Mesodermal cell (in vitro differentiated cells): ENCODE data around the gene CSH1.
"Not testable (repeated sequence)": the region's sequence is repeated elsewhere in the genome, so short reads cannot be mapped to it uniquely, and the experiment has no call there.

Experiments used
- H3K27ac ChIP-seq: 2 replicates; pipeline ENCODE4 v1.7.0; 2013; ENCODE audit warnings: mild to moderate bottlenecking, low read depth, low read length, moderate library complexity; ENCODE audit not compliant: severe bottlenecking
- H3K36me3 ChIP-seq: 2 replicates; pipeline ENCODE4 v1.7.1; 2013; ENCODE audit warnings: mild to moderate bottlenecking, low read length, moderate library complexity; ENCODE audit not compliant: control insufficient read depth, insufficient read depth
- H3K4me1 ChIP-seq: one replicate; pipeline ENCODE4 v1.7.1; 2013; ENCODE audit warnings: mild to moderate bottlenecking, low read length; ENCODE audit not compliant: insufficient read depth, control insufficient read depth, poor library complexity, severe bottlenecking
- H3K4me3 ChIP-seq: 2 replicates; pipeline ENCODE4 v1.7.0; 2013; ENCODE audit warnings: low read length, control low read depth, mild to moderate bottlenecking; ENCODE audit not compliant: insufficient read depth, poor library complexity, severe bottlenecking; ENCODE audit errors: extremely low read depth
- H3K9me3 ChIP-seq: 2 replicates; pipeline ENCODE4 v1.7.1; 2013; ENCODE audit warnings: mild to moderate bottlenecking, low read length, moderate library complexity; ENCODE audit not compliant: control insufficient read depth
- WGBS, 2 experiments: methylation state at CpG; one replicate each; pipeline ENCODE4 v1.1.5; 2013; ENCODE audit warnings: missing lambda C conversion rate in 2 of 2; ENCODE audit not compliant: insufficient coverage in 2 of 2; 5-methylcytosine and 5-hydroxymethylcytosine counted together

CSH1 gene

DNA sequence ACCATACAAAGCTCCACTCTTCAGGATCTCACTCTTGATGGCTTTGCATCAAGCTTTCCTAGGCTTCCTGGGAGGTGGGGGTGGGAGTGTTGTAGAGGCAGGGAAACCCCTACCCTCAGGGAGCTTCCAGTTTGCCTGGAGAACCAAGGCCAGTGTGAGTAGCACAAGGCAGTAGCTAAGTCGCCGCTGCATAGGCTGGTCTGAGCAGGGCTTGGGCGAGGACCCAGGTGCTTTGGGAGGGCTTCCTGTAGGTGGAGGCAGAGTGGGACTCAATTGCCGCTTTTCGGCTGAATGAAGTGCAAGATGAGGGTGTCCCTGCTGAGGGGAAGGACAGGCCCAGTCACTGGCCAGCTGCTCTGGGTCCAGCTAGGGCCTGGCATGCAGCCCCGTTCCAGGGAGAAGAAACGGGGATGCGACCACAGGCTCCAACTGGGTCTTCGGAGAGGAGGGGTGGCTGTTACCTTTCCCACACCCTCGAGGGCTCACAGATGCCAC lies 31.8 kb upstream of the CSH1 start:
- Histone ChIP-seq H3K27ac (no peak overlapping the region), H3K36me3 (no peaks in the 10 kb centered on the region), H3K4me3 (no peak overlapping the region), H3K4me1 (peaks cover 4% of the 10 kb centered on the region), H3K9me3 (no peaks in the 10 kb centered on the region)
- 82 to 88% methylated on average over 10 of the region's 10 CpGs for WGBS, 2 experiments

DNA sequence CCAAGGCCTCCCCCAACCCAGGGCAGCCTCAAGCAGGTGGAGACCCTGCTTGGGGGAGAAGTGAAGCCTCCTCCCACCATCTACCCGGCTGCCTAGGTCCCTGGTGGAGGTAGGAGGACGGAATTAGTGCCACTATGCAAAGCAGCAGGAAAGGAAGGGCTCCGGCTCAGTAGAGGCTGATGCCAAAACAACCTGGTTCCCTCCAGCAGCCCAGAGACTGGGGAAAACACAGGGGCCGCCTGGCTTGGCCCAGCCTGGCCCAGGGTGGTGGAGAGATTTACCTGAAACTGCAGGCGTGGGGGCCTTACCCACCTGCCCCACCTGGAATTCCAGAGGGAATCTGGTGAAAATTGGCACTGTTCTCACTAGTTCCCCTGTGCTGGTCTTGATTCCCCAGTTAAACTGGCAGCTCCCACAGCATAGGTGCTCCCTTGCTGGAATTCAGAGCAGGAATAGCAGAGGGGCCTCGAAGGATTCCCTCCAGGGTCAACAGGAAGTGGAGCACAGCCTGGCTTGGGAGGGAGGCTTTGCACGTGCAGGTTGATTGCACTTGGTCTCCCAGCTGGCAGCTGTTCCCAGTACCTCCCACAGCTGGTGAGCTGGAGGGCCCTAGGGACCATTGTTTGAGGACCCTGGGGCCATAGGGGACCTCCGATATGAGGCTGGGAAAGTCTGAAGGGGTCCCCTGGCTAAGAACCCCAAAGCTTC lies 31.2 kb upstream of the CSH1 start:
- no peaks in the 10 kb centered on the region for H3K9me3 ChIP-seq
- 71 to 90% methylated on average over 6 of the region's 8 CpGs for WGBS, 2 experiments
- H3K4me3 ChIP-seq = no peak overlapping the region
- peaks cover 4% of the 10 kb centered on the region for H3K4me1 ChIP-seq
- no peaks in the 10 kb centered on the region for H3K36me3 ChIP-seq
- H3K27ac ChIP-seq = no peak overlapping the region

DNA sequence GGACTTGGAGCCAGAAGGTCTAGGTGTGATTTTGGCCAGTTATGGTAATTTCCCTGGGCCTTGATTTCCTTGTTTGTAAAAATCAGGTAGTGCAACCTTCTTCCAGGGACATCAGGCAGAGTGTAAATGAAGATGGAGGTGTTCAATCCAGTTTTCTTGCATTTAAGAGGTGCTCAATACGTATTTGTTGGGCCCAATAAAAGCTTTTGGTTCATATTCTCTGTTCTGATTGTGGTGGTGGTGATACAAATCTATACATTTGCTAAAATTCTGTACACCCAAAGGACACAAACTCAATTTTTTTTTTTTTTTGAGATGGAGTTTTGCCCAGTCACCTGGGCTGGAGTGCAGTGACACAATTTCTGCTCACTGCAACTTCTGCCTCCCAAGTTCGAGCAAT lies 29.8 kb upstream of the CSH1 start:
- no peaks in the 10 kb centered on the region for H3K4me1 ChIP-seq
- no peak overlapping the region for H3K4me3 ChIP-seq
- no peaks in the 10 kb centered on the region for H3K36me3 ChIP-seq
- H3K27ac ChIP-seq = no peak overlapping the region
- H3K9me3 ChIP-seq = no peaks in the 10 kb centered on the region
- 78% methylated on average over 1 of the region's 2 CpGs; no CpG with 5 or more reads in 1 of the 2 experiments for WGBS, 2 experiments

DNA sequence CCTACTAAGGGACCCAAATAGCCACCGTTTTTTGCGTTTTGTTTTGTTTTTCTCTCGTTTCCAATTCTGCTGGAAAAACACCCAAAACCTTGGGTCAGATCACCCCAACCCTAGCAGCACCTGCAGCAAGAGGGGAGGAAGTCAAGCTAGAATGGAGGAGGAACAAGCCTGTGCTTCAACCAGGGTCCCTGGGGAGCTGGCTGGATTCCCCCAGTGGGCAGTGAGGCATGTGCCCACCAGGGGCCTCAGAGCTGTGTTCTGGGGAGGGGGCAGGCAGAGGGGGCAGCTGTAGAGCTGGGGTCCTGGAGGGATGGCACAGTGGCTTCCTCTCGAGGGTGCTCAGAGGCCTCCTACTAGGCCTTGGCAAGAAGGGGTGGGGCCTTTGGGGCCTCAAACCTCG lies 29.2 kb upstream of the CSH1 start:
- Histone ChIP-seq H3K9me3 (no peaks in the 10 kb centered on the region), H3K4me1 (no peaks in the 10 kb centered on the region), H3K27ac (no peak overlapping the region), H3K36me3 (no peaks in the 10 kb centered on the region), H3K4me3 (no peak overlapping the region)
- WGBS, 2 experiments = 100% methylated on average over 1 to 2 of the region's 5 CpGs

GRCh38 chr17:63922402-63922801 lies 26.0 kb upstream of the CSH1 start:
- WGBS, 2 experiments = 95 to 98% methylated on average over 5 to 6 of the region's 9 CpGs
- not testable (repeated sequence) for H3K4me1 ChIP-seq, H3K9me3 ChIP-seq, H3K36me3 ChIP-seq, H3K4me3 ChIP-seq, H3K27ac ChIP-seq

DNA sequence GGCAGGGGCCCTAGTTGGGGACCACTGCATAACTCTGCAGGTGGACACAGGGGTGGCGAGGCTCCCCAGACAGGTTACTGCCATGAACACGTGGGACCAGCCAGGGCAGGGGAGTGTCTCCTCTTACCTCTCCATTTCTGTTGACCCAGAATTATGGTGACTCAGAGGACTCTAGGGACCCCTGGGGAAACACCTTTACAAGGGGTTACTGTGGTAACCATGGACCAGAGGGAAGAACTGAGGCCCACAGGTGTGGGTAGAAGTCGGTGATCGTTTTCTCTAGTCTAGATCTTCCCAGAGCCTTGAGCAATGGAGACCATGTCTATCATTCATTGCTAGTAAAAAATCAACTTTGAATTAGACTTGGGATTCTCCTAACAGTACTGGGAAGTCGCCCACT lies 24.4 kb upstream of the CSH1 start:
- H3K27ac ChIP-seq, H3K9me3 ChIP-seq, H3K4me3 ChIP-seq, H3K36me3 ChIP-seq, H3K4me1 ChIP-seq: not testable (repeated sequence)
- WGBS, 2 experiments = 86 to 89% methylated on average over 3 of the region's 5 CpGs

- H3K27ac ChIP-seq, H3K4me1 ChIP-seq, H3K9me3 ChIP-seq, H3K36me3 ChIP-seq, H3K4me3 ChIP-seq: not testable (repeated sequence)
- 92 to 96% methylated on average over 2 to 4 of the region's 6 CpGs for WGBS, 2 experiments
Measured at GRCh38 chr17:63920050-63920449, 23.7 kb upstream of the CSH1 start.

DNA sequence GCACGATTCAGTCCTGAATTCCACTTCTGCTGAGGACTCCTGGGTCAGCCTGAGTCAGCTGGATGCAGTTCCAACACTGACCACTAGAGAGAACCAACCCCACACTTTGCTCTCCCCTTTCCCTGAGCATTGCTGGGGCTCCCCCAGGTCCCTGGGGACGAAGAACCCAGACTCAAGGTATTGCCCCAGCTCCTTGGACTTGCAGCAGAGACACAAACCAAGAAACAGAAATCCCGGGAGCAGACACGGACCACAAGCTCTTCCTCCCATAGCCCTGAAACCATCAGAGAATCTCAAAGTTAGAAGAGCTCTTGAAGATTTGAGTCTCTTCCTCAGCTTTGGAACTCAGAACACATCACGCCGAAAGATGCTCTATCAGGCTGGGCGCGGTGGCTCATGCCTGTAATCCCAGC lies 22.9 kb upstream of the CSH1 start:
- 60 to 62% methylated on average over 7 of the region's 8 CpGs for WGBS, 2 experiments

GRCh38 chr17:63918789-63919305 lies 22.5 kb upstream of the CSH1 start, which contains the start of gene GH1:
GH1 (minus strand) TSS chr17:63918839; CDS start chr17:63918776, 63 bp downstream.
- H3K9me3 ChIP-seq, H3K27ac ChIP-seq, H3K4me1 ChIP-seq, H3K36me3 ChIP-seq, H3K4me3 ChIP-seq: not testable (repeated sequence)
- 59 to 75% methylated on average over 2 to 6 of the region's 10 CpGs for WGBS, 2 experiments

More for the DNA sequence above, 22.9 kb upstream of the CSH1 start:
- Histone ChIP-seq H3K36me3 (no peaks in the 10 kb centered on the region), H3K4me3 (no peak overlapping the region), H3K27ac (no peak overlapping the region), H3K9me3 (no peaks in the 10 kb centered on the region), H3K4me1 (no peaks in the 10 kb centered on the region)

DNA sequence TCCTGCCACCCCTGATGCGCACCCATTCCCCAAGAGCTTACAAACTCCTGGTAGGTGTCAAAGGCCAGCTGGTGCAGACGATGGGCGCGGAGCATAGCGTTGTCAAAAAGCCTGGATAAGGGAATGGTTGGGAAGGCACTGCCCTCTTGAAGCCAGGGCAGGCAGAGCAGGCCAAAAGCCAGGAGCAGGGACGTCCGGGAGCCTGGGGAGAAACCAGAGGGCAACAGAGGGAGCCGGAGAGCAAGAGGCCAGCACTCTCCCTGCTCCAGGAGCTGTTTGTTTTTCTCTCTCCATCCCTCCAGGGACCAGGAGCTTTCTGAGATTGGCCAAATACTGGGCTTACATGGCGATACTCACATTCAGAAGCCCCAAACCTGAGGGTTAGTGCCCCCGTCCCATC lies 21.9 kb upstream of the CSH1 start:
- Histone ChIP-seq H3K36me3 (no peaks in the 10 kb centered on the region), H3K4me1 (no peaks in the 10 kb centered on the region), H3K4me3 (no peak overlapping the region), H3K27ac (no peak overlapping the region), H3K9me3 (no peaks in the 10 kb centered on the region)
- WGBS, 2 experiments = 44 to 46% methylated on average over 5 to 6 of the region's 10 CpGs

- Histone ChIP-seq H3K4me3 (no peak overlapping the region), H3K4me1 (no peaks in the 10 kb centered on the region), H3K9me3 (no peaks in the 10 kb centered on the region), H3K27ac (no peak overlapping the region), H3K36me3 (no peaks in the 10 kb centered on the region)
- WGBS, 2 experiments = 79 to 84% methylated on average over 11 to 13 of the region's 13 CpGs
Measured at GRCh38 chr17:63917646-63918045, 21.3 kb upstream of the CSH1 start.
